Measurements from ENCODE around the gene PTGER4. TPM values are rescaled to one million over a fixed set of nuclear protein-coding genes. Genes with fewer than 3 reads are reported as not detected.

PTGER4 gene
- total RNA-seq, 3 donors from 2014 or later, result 115 to 188 (median 173) TPM

DNA sequence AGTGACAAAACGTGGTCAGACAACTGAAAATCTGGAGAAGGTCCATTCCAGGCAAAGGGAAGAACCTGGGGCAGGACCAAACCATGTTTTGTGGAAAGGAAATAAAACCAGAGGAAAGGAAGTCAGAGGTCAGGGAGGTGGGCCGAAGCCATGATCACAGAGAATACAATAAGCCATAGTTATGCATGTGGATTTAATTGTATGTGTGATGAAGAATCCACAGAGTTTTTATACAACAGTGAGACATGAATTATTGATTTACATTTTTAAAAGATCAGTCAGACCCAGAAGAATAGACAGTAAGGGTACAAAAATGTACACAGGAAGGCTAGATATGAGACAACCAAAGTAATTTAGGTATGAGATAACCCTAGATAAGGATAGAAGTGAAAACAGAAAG lies 55.3 kb downstream of the PTGER4 start:
- H3K9me3 Mint-ChIP-seq, result peaks cover 4% of the 10 kb centered on the region
- peaks cover 13% of the 10 kb centered on the region for H3K36me3 Mint-ChIP-seq (ENCODE audit: insufficient read depth)
- DNase-seq (no peak), ATAC-seq (no peak)
- H3K27me3 Mint-ChIP-seq (ENCODE audit: low read depth), result no peaks in the 10 kb centered on the region
- H3K4me1 Mint-ChIP-seq (ENCODE audit: low read depth), result peaks cover 28% of the 10 kb centered on the region
- H3K4me3 Mint-ChIP-seq, result no peak overlapping the region

DNA sequence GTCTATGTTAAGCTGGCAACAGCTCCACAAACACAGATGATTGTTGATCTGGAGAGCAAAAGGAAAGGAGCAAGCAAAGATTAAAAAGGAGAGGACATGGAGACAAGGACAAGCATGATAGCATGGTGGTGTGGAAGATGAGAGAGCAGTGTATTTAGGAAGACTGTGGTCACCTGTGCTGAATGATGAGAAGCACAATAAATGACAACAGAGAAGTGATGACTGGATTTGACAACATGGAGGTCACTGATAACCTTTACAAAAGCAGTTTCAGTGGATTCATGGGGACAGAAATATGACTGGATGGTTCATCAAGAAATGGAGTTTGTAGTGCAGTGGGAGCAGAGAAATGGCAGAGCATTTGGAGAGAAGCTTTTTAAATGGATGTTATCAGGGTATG lies 55.9 kb downstream of the PTGER4 start:
- Mint-ChIP-seq H3K4me1 (ENCODE audit: low read depth) (peaks cover 25% of the 10 kb centered on the region), H3K4me3 (no peak overlapping the region), H3K9me3 (peaks cover 9% of the 10 kb centered on the region), H3K27me3 (ENCODE audit: low read depth) (no peaks in the 10 kb centered on the region), H3K36me3 (ENCODE audit: insufficient read depth) (peaks cover 17% of the 10 kb centered on the region)
- ATAC-seq (no peak), DNase-seq (no peak)

DNA sequence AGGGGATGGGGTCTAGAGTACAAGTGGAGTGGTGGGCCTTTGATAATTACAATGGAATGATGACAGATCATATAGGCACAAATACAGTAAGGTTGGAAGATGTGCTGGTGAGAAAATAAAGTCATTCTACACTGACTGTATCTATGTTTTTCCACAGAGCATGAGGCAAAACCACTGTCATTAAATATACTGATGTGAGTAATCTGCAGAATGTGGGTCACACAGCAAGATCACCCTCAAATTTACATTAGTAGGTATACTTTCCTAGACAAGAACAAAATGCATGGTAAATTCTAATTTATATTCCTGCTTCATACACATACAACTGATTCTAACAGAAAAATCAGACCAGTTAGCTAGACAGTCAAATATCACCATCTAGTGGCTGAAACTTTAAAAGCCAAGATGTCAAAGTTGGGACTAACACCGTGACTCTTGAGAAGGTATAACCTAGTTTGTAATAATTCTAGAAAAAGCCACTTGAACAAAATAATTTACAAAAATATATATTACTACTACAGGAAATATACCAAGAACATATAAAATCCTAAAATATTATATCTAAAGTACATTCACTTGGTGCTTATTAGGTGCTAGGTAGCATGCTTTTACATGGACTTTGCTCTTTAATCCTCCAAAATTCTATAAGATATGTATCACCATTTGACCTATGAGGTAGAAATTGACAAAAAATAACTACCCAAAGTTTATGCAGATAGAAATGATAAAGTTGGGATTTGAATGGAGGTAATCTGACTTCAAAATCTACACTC lies 56.6 kb downstream of the PTGER4 start:
- DNase-seq, result no peak
- H3K4me3 Mint-ChIP-seq, result no peak overlapping the region
- peak; percentile 66 to 78 for ATAC-seq
- H3K36me3 Mint-ChIP-seq (ENCODE audit: insufficient read depth), result peaks cover 24% of the 10 kb centered on the region
- H3K27me3 Mint-ChIP-seq (ENCODE audit: low read depth), result no peaks in the 10 kb centered on the region
- peaks cover 23% of the 10 kb centered on the region for H3K4me1 Mint-ChIP-seq (ENCODE audit: low read depth)
- peaks cover 15% of the 10 kb centered on the region for H3K9me3 Mint-ChIP-seq

DNA sequence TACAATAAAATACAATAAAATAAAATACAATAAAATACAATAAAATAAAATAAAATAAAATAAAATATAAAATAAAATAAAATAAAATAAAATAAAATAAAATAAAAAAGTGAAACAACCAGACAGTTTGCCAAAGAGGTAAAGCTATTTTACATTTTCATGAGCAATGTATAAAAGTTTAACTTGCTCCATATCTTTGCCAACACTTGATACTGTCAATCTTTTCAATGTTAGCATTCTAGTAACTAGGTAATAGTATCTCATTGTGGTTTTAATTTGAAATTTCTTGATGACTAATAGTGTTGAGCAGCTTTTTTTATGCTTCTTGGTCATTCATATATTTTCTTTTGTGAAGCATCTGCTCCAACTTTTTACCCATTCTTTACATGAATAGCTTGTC lies 58.8 kb downstream of the PTGER4 start:
- H3K9me3 Mint-ChIP-seq, result peaks cover 17% of the 10 kb centered on the region
- ATAC-seq, result no peak

More for the DNA sequence above, 58.8 kb downstream of the PTGER4 start:
- no peak for DNase-seq
- H3K36me3 Mint-ChIP-seq (ENCODE audit: insufficient read depth), result peaks cover 30% of the 10 kb centered on the region
- H3K27me3 Mint-ChIP-seq (ENCODE audit: low read depth), result no peaks in the 10 kb centered on the region
- H3K4me1 Mint-ChIP-seq (ENCODE audit: low read depth), result peaks cover 25% of the 10 kb centered on the region
- no peak overlapping the region for H3K4me3 Mint-ChIP-seq

Other genes starting within 250 kb of the PTGER4 start
- gene TTC33, start 76.0 kb downstream of the PTGER4 start, total RNA-seq, result 10 to 100 TPM; 14.6 to 20.9 (median 15.9) TPM
- 10 to 100 TPM; 48.6 to 51.4 (median 50.3) TPM for gene PRKAA1, start 118.5 kb downstream of the PTGER4 start, total RNA-seq
- 1,000 to 10,000 TPM; 1,753 to 1,834 (median 1,793) TPM for gene RPL37, start 155.3 kb downstream of the PTGER4 start, total RNA-seq
- gene CARD6, start 161.5 kb downstream of the PTGER4 start, total RNA-seq, result 1 to 10 TPM in 1 of 3 donors, under 1 TPM in 2; 0.76 to 1.7 (median 0.84) TPM
- 1 to 10 TPM in 1 of 3 donors, under 1 TPM in 2; 0.54 to 1.7 (median 0.63) TPM for gene C7, start 229.6 kb downstream of the PTGER4 start, total RNA-seq

Data from activated T-cell treated with anti-CD3 and anti-CD28 coated beads, Interleukin-2, amount 50 U/mL, for 4 hours (primary cell).